ENCODE data around the gene SYF2. TPM values are rescaled to one million over a fixed set of nuclear protein-coding genes. Genes with fewer than 3 reads are reported as not detected.

Gene SYF2
- total and polyA plus RNA-seq, 2 experiments from 2014 or later = 34.2 to 66.3 TPM

- Histone ChIP-seq H3K4me1 (ENCODE audit: insufficient read depth) (peaks cover 5% of the 10 kb centered on the region), H3K27me3 (no peaks in the 10 kb centered on the region), H2AFZ (peak overlapping the region; percentile 61), H3K79me2 (peaks cover 50% of the 10 kb centered on the region), H3K27ac (peak overlapping the region; percentile 95), H3K4me3 (peak overlapping the region; percentile 64), H3K4me2 (peak overlapping the region; percentile 83), H3K9me3 (ENCODE audit: low read depth) (no peaks in the 10 kb centered on the region), H4K20me1 (ENCODE audit: insufficient read depth, poor library complexity, severe bottlenecking) (no peaks in the 10 kb centered on the region), H3K36me3 (replicated peaks; ENCODE audit: insufficient read depth, low read depth) (no peaks in the 10 kb centered on the region), H3K9me2 (replicated peaks; ENCODE audit: insufficient read depth) (no peaks in the 10 kb centered on the region)
- DNase-seq (ENCODE audit: low spot score) = peak; percentile 91
- 26% methylated on average over 13 of the region's 13 CpGs for WGBS (ENCODE audit: low lambda C conversion rate, missing lambda C conversion rate)
- TF ChIP-seq EZH2 (IDR thresholded peaks at IDR 0.05; ENCODE audit: borderline replicate concordance) (no peak), EZH2phosphoT487 (IDR thresholded peaks at IDR 0.05; ENCODE audit: low read depth, severe bottlenecking, unreplicated experiment) (no peak)
- TF ChIP-seq, protein P1, sequence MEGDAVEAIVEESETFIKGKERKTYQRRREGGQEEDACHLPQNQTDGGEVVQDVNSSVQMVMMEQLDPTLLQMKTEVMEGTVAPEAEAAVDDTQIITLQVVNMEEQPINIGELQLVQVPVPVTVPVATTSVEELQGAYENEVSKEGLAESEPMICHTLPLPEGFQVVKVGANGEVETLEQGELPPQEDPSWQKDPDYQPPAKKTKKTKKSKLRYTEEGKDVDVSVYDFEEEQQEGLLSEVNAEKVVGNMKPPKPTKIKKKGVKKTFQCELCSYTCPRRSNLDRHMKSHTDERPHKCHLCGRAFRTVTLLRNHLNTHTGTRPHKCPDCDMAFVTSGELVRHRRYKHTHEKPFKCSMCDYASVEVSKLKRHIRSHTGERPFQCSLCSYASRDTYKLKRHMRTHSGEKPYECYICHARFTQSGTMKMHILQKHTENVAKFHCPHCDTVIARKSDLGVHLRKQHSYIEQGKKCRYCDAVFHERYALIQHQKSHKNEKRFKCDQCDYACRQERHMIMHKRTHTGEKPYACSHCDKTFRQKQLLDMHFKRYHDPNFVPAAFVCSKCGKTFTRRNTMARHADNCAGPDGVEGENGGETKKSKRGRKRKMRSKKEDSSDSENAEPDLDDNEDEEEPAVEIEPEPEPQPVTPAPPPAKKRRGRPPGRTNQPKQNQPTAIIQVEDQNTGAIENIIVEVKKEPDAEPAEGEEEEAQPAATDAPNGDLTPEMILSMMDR (IDR thresholded peaks at IDR 0.05; ENCODE audit: poor library complexity) = no peak
Measured at GRCh38 chr1:25232866-25233784, 823 bp upstream of the SYF2 start.

- H3K79me2 ChIP-seq = no peaks in the 10 kb centered on the region
- no peak overlapping the region for H3K27ac ChIP-seq
- H3K4me2 ChIP-seq = no peak overlapping the region
- no peaks in the 10 kb centered on the region for H3K4me1 ChIP-seq (ENCODE audit: insufficient read depth)
- no peaks in the 10 kb centered on the region for H3K27me3 ChIP-seq
- peaks cover 5% of the 10 kb centered on the region for H3K36me3 ChIP-seq (replicated peaks; ENCODE audit: insufficient read depth, low read depth)
- H4K20me1 ChIP-seq (ENCODE audit: insufficient read depth, poor library complexity, severe bottlenecking) = no peaks in the 10 kb centered on the region
- H2AFZ ChIP-seq = no peak overlapping the region
- no peak for TF ChIP-seq EZH2 (IDR thresholded peaks at IDR 0.05; ENCODE audit: borderline replicate concordance)
- TF ChIP-seq, protein P1 (IDR thresholded peaks at IDR 0.05; ENCODE audit: poor library complexity) = no peak
- TF ChIP-seq EZH2phosphoT487 (IDR thresholded peaks at IDR 0.05; ENCODE audit: low read depth, severe bottlenecking, unreplicated experiment) = no peak
- H3K9me2 ChIP-seq (replicated peaks; ENCODE audit: insufficient read depth) = no peaks in the 10 kb centered on the region
- WGBS (ENCODE audit: low lambda C conversion rate, missing lambda C conversion rate) = 84% methylated on average over 3 of the region's 3 CpGs
- DNase-seq (ENCODE audit: low spot score) = no peak
- no peak overlapping the region for H3K4me3 ChIP-seq
- no peaks in the 10 kb centered on the region for H3K9me3 ChIP-seq (ENCODE audit: low read depth)
Measured at GRCh38 chr1:25223471-25223870, 8.8 kb downstream of the SYF2 start.

DNA sequence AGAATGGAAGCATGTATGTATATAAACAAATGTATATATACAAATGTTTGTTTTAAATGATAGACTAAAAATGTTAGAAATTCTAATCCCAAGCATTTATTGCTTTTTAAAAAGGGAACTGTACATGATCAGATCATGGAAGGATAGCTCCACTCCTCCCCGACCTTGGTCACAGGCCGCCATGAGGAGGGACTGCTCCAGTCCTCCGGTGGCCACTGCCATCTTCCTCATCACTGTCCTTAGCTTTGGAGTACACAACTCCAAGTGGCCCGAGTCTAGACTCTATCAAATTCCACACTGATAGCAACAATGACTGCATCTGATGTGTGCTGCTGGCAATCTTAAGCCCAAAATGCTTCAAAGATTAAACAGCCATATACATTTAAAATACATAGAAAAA is 9.7 kb downstream of the SYF2 start:
- 94% methylated on average over 4 of the region's 4 CpGs for WGBS (ENCODE audit: low lambda C conversion rate, missing lambda C conversion rate)
- Histone ChIP-seq H3K79me2 (no peaks in the 10 kb centered on the region), H3K27me3 (no peaks in the 10 kb centered on the region), H3K36me3 (replicated peaks; ENCODE audit: insufficient read depth, low read depth) (peaks cover 4% of the 10 kb centered on the region), H2AFZ (no peak overlapping the region), H3K4me2 (no peak overlapping the region), H3K9me3 (ENCODE audit: low read depth) (no peaks in the 10 kb centered on the region), H3K27ac (no peak overlapping the region), H4K20me1 (ENCODE audit: insufficient read depth, poor library complexity, severe bottlenecking) (no peaks in the 10 kb centered on the region), H3K4me1 (ENCODE audit: insufficient read depth) (no peaks in the 10 kb centered on the region), H3K4me3 (no peak overlapping the region), H3K9me2 (replicated peaks; ENCODE audit: insufficient read depth) (no peaks in the 10 kb centered on the region)
- TF ChIP-seq, protein P1 (IDR thresholded peaks at IDR 0.05; ENCODE audit: poor library complexity) = no peak
- TF ChIP-seq EZH2 (IDR thresholded peaks at IDR 0.05; ENCODE audit: borderline replicate concordance) (no peak), EZH2phosphoT487 (IDR thresholded peaks at IDR 0.05; ENCODE audit: low read depth, severe bottlenecking, unreplicated experiment) (no peak)
- DNase-seq (ENCODE audit: low spot score) = no peak
